GM12873 (cell line): Measurements from ENCODE around the gene NEAT1.

Experiments used
- TF ChIP-seq, protein P1 (sequence below): IDR thresholded peaks from 2 replicates; pipeline ENCODE4 v1.5.1; 2012; ENCODE audit warnings: low read depth, mild to moderate bottlenecking, moderate library complexity, low read length, control low read depth; ENCODE audit not compliant: insufficient read depth; ENCODE audit errors: missing control alignments

NEAT1 gene

DNA sequence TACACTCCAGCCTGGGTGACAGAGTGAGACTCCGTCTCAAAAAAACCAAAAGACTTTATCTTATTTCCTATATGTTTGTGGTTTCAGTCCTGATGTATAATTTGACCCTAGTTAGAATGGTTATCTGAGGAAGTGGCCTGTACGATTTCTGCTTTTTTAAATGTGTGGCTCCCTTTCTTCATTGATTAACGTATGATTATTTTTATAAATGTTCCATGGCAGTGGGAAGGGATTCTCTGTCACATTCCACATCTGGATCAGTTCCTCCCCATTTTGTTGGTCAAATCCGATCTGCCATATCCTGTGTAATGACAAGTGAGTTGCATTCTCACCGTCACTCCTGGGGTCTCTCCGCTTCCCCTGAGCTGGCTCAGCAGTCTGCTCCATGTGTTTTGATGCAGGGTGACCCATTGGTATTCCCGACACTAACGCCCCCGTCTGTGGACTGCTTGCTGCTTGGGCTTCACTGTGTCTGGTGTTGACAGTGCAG lies 20.3 kb downstream of the NEAT1 start:
- TF ChIP-seq, protein P1, sequence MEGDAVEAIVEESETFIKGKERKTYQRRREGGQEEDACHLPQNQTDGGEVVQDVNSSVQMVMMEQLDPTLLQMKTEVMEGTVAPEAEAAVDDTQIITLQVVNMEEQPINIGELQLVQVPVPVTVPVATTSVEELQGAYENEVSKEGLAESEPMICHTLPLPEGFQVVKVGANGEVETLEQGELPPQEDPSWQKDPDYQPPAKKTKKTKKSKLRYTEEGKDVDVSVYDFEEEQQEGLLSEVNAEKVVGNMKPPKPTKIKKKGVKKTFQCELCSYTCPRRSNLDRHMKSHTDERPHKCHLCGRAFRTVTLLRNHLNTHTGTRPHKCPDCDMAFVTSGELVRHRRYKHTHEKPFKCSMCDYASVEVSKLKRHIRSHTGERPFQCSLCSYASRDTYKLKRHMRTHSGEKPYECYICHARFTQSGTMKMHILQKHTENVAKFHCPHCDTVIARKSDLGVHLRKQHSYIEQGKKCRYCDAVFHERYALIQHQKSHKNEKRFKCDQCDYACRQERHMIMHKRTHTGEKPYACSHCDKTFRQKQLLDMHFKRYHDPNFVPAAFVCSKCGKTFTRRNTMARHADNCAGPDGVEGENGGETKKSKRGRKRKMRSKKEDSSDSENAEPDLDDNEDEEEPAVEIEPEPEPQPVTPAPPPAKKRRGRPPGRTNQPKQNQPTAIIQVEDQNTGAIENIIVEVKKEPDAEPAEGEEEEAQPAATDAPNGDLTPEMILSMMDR = no peak

DNA sequence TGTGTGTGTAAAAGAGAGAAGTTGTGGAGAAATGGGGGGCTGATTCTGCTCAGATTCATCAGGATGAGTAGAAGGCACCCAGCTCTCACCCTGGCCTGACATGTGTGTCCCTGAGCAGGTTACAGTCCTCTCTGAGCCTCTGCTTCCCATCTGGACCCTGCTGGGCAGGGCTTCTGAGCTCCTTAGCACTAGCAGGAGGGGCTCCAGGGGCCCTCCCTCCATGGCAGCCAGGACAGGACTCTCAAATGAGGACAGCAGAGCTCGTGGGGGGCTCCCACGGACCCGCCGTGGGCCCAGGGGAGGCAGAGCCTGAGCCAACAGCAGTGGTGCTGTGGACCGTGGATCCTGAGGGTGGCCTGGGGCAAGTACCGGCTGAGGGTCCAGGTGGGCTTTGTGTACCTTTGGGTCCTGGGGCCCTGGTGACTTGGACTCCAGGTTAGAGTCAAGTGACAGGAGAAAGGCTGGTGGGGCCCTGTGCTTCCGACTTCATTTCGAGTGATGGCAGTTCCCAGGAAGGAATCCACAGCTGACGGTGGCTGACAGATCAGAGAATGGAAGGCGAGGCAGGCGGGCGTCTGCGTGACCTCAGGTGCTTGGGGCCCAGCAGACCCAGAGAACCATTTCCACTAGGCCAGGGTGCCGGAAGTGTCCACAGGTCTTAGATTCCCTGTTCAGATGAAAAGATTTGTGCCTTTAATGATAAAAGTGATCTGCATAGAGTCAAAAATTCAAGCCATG lies 21.9 kb downstream of the NEAT1 start:
- TF ChIP-seq, protein P1 = no peak

DNA sequence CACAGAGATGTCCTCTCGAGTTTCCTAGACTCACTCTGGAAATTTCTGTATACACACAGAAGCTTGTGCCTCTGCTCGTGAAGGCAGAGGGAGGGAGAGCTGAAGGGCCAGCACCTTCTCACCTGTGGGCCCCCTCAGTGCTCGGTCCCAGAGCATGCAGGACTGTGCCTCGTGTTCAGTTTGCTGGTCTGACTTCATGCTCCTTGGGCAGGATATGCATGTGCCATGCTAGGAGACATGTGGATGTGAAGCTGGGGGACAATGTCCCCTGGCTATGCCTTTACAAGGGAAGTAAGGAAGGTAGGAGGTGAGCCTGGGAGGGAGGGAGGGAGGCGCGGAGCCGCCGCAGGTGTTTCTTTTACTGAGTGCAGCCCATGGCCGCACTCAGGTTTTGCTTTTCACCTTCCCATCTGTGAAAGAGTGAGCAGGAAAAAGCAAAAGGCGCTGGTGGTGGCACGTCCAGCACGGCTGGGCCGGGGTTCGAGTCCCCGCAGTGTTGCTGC lies 22.6 kb downstream of the NEAT1 start:
- TF ChIP-seq, protein P1 = no peak

DNA sequence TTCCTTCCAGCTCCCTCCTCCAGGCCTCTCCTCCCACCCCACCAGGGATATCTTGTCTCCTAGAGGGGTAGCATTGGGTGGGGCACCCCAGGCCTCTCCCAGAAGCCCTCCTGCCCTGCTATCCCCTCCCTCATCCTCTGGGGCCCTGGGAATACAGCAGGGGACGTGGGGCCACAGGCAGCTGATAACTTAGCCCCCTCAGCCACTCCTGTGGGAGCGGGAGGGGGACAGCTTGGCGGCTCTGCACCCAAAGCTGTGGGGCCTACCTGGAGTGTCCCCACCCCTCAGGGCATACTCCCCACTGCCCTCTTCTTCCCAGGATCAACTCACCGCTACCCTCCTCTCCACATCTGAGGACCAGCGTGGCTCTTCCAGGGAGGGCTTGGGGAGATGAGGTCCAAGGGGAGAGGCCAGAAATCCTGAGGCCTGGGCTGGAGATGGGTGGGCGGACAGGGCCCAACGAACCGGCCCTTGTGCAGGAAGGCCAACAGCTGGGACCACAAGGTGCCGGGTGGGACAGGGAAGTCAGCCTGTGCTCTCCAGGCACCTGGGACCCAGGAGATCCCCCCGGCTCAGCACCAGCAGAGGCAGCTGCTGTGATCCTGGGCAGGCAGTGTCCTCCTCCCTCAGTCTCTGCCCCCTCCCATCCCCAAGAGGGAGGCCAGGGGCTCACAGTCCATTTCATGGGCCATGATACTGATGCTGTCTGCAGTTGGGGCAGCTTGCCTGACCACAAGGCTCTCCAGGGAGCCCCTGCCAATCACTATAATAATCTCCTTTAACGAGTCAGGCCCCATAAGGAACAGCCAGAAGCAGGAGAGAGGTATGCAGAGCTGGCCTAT lies 23.2 kb downstream of the NEAT1 start:
- TF ChIP-seq, protein P1 = no peak

DNA sequence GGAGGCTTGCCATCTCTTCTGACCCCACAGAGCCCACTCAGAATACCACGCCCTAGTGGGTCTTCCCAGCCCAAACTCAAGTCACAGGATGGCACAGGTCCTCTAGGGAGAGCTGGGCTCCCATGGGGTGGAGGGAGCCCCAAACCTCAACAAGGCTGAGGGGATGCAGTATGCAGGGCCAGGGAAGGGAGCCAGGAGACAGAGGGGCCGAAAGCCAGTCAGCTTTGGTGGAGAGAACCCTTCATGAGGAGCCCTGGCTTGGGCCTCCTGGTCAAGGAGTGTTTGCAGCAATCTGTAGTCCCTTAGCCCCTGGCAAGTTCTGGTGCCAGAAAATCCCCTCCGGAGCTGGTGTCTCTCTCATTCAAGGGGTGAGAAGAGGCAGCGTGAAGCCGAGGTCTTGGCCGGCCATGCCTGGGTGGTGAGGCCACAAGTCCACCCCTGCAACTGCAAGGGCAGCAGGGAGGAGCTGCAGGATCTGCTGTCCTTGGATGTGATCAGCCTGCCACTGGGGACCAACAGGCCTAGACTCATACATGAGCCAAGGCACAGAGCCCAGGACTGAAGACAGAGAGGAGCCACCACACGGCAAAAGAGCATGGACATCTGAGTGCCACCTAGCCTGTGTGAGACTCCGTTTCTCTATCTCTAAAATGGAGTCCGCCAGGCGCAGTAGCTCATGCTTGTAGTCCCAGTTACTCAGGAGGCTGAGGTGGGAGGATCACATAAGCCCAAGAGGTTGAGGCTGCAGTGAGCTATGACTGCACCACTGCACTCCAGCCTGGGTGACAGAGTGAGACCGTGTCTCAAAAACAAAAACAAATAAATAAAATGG lies 24.1 kb downstream of the NEAT1 start:
- TF ChIP-seq, protein P1 = no peak

DNA sequence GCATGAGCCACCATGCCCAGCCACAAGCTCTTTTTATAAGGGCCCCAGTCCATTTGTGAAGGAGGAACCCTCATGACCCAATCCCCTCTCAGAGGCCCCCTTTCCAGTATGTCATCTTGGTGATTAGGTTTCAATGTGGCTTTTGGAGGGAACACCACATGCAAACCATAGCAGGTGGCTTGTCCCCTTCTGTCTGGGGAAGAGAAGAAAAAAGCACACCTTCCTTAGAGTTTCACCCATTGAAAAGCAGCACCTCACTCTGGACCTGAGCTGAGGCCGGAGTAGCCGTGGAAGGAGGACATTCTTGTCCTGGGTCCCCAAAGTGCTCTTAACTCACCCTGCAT lies 25.4 kb downstream of the NEAT1 start:
- TF ChIP-seq, protein P1 = no peak
